ENCODE data around the gene IQCC.
"Not testable (repeated sequence)": the region's sequence is repeated elsewhere in the genome, so short reads cannot be mapped to it uniquely, and the experiment has no call there.

Gene IQCC

DNA sequence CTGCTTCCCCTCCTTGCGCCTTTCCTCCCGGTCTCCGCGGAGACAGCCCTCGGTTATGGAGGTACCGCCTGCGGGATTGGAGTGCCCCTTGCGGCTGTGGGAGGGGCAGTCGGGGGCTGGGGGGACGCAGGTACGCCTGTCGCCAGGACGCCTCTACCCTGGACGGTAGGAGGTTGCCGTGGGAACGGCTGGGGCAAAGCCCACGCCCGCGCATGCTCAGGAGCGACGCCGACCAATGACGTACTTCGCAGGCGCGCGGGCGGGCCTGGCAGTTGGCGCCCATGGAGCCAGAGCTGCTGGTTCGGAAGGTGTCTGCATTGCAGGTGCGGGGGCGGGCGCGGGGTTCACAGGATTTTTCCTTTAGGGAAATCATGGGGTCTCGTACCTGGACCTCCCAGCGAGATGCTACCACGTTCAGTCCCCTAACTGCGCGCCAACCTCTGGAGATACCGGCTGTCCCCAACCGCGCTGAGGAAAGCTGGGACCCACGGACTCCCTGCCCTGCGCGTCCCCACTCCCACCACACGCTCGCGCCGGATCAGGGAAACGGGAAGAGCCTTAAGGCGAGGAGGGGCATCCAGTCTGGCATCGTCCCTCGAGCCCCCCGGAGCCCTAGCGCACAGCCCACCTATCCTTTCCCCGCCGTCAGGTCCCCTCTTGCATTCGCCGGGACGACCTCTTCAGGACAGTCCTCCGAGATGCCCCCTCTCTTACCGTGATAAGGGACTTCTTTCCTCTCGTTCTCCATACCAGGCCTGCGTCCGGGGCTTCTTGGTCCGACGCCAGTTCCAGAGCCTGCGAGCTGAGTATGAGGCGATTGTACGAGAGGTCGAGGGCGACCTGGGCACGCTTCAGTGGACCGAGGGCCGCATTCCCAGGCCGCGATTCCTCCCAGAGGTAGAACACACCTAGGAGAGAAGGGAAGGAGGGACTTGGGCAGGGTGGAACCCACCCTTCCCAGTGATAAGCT lies at the start of gene IQCC:
Gene IQCC (plus strand): TSS at position 271 of the 970 bp plus-strand sequence. CDS start 11 bp downstream, at position 282.
- DNase-seq = peak; percentile 69 to 84 (median 82)

DNA sequence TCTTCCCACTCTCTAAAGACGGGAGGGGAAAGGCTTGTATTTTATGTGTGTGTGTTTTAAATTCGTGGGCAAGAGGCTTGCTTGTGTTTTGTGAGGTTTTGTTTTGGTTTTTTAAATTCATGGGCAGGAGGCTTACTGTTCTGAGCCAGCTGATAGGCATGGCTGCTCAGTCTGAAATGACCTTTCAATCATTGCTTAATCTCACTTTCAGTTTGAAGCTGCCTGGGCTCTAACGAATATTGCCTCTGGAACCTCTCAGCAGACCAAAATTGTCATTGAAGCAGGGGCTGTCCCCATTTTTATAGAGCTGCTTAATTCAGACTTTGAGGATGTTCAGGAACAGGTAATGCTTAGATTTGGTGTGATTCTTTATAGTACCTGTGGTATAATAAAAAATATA lies 46.3 kb upstream of the IQCC start:
- no peak for DNase-seq

DNA sequence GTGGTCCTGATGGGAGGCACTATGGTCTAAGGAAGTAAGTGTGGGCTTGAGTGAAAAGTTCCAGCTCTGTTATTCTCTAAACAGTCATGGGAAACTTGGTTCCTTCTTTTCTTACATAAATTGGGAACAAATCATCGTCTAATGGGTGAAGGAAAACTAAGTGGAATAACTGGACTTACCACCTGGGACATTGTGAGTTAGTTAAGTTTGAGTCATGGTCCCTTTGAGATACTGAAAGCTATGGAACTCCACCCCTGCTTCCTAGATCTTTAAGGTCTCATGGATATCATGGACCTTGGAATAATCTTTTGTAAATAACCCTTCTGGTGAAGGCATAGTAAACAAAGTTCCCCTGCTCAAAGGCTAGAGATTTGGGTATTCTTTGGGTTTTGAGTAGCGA lies 42.1 kb upstream of the IQCC start:
- DNase-seq = no peak

DNA sequence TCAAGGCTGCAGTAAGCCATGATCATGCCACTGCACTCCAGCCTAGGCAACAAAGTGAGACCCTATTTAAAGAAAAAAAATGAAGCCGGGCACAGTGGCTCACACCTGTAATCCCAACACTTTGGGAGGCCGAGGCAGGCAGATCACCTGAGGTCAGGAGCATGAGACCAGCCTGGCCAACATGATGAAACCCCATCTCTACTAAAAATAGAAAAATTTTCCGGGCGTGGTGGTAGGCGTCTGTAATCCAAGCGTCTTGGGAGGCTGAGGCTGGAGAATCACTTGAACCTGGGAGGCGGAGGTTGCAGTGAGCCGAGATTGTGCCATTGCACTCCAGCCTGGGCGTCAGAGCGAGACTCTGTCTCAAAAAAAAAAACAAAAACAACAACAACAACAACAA lies 39.8 kb upstream of the IQCC start:
- DNase-seq = not testable (repeated sequence)

DNA sequence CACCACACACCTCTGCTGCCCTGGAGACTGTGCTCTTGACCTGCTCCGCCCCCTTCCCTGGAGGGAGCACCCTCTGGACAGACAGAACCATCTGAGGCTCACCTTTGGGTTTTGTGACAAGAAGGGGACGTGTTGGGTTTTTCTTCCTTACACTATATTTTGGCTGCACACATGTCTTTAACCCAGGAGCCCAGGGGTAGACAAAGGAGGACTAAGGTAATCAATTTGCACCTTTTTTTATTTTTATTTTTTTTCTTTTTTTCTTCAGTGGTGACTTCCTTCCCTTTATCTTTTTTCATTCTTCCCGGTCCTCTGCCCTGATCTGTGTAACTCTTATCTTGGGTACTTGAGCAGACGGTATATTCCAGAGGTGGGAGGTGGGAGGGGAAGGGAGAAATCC lies 34.5 kb upstream of the IQCC start:
- no peak for DNase-seq

DNA sequence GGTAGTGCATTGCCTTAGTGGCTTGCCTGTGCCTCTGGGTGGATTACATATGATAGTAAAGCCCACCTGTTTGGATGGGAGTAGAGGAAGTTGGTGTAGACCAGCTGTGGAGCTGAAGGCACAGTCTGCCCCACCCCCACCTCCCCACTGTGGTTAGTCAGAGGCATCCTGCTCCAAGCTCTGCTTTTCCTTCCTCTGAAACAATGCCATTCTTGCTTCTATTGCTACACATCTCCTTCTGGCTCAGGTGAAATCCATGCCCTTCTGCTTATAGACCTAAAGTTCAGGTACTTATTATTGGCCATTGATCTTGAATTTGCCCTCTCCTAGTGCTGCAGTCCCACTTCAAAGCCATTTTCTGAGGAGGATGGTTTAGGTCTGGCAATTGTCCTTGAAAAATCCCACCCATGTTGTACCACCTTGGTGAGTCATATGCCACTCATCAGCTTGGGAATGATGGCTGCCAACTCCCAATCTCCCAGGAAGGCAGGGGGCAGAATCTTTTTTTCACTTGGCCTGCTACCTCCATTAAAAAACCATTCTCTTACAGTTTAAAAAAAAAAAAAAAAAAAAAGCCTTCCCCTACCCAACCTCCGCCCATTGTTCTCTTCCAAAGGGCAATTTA lies 32.7 kb upstream of the IQCC start:
- no peak for DNase-seq

DNA sequence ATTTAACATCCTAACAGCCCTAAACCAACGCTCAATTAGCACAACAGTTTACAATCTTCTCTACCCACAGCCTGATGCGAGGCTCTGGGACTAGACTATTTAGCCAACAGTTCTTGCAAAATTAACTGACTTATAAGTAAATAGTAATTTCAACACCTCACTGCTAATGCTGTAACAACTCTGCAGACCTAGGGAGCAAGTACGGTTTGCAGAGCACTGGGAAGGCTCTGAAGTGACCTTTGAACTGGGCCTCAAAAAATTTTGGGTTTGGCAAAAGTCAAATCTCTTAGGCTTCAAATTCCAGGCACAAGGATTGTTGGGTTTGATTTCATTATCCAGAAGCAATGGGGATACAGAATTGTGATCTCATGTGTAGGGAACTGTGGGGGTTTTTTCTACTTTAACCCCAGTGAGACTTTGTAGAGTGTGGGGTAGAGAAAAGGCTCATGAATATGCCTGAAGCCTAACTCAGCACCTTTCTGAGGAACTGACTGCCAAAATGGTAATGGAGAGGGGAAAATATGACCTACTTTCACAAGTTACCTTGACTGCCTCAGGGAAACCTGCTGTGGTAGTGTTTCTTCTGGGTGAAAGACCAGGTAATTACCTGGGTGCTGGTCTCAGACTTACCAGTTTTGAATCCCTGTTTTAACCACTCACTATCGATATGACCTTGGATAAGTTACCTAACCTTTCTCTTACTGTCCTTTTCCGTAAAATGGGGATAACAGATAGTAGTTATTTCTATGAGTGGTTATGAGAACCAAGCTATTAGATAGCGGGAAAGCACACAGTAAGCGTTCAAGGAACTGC lies 26.9 kb upstream of the IQCC start:
- DNase-seq = no peak

DNA sequence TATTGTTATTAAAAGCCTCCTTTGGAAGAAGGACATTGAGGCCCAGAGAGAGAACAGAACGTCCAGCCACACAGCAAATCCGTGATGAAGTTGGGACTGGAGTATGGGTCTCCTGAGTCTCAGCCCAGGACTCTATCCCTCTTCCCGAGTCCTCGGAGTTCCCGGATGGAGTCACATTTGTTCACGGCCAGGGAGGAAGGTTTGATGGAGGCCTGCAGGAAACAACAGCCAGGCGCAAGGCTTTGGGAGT lies 26.4 kb upstream of the IQCC start:
- DNase-seq = no peak

DNA sequence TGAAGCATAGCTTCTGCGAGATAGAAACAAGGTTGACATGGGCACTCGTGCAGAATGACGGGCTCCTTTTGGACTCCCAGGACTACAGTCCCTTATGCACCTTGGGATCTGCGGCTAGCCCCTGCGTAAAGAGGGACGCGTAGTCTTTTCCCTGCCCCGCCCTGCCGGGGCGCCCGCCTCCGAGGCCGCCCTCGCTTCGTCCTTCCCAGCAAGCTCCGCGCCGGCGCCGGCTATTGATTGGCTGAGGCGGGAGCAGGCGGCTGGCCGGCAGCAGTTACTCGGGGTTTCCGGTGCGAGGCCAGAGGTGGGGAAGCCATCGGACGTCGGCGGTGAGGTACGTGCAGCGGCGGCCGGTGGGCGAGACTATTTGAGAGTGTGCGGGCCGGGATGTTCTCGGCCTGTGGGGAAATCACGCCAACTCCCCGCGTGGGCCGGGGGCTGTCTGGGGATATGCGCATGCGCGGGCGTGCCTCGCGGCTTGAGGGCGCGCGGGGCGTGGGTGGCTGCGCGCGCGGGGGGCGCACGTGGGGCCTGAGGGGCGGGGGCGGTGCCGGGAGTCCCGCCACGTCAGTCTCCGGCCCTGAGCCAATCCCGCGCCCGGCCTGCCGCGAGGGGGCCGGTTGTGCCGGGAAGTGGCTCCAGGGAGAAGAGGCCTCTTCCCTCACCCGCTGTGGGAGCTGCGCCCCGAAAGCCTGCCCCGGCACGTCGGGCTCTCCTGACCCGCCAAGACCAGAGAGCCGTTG lies 25.9 kb upstream of the IQCC start, which contains the start of gene TXLNA:
Gene TXLNA (plus strand): TSS at position 233 of the 743 bp plus-strand sequence. CDS start 671 bp downstream, outside the sequence.
- peak; percentile 84 to 97 (median 88) for DNase-seq

DNA sequence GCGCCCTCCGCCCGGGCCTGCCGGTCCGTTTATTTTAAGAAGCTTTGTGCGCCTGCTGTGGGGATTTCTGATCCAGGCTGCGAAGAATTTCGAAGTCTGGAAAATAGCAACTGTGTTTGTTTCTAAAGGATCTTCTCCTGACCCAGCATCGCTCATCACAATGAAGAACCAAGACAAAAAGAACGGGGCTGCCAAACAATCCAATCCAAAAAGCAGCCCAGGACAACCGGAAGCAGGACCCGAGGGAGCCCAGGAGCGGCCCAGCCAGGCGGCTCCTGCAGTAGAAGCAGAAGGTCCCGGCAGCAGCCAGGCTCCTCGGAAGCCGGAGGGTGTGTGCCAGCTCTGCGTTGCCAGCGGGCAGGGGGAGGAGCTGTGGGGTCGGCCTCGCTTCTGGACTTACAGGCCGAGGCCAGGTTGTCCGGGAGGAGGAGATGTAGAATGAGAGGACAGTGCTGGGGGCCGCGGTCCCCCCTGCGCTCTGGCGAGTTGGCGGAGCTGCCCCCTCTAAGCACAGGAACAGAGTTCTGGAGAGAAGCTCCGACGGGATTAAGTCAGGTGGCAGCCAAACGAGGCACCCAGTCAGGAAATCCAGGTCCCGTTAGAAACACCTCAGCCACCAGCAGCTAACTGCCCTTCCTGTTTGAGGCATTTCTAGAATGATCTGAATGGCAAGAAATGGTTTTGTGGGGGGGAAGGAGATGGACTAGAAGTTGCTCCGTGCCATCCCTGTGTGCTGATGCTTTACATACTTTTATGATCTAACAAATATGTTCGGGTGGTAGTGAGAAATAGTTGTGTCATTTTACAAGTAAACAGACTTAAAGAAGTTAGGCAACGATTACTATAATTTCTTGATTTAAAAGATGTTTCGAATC lies 25.0 kb upstream of the IQCC start:
- DNase-seq = peak in 3 of 6 experiments; percentile 13 to 34 (median 28)

DNA sequence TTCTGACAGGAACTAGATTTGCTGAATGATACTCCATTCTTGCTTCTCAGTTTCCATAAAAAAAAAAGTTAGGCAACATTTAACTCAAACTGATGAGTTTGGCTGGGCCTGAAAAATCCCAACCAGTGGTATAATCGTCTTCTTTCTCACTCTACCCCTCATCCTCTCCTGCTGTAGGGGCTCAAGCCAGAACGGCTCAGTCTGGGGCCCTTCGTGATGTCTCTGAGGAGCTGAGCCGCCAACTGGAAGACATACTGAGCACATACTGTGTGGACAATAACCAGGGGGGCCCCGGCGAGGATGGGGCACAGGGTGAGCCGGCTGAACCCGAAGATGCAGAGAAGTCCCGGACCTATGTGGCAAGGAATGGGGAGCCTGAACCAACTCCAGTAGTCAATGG lies 24.4 kb upstream of the IQCC start:
- DNase-seq = no peak

DNA sequence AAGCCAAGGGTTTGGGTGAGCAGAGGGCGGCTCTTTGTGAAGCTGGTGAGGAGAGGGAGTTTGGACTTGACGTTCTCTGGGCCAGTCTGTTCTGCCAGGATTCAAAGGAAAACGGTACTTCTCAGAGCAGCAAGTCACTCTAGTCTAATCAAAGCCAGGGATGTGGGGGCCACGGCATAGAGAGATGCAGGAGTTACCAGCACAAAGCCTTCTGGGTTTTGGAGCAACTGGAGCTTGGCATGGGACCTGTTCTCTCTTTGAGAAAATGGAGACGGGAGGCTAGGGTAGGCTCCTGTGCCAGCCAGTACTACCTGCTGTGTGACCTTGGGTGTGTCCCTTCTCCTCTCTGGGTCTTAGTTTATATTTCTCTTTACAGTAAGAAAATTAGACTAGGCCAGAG lies 23.9 kb upstream of the IQCC start:
- no peak for DNase-seq

DNA sequence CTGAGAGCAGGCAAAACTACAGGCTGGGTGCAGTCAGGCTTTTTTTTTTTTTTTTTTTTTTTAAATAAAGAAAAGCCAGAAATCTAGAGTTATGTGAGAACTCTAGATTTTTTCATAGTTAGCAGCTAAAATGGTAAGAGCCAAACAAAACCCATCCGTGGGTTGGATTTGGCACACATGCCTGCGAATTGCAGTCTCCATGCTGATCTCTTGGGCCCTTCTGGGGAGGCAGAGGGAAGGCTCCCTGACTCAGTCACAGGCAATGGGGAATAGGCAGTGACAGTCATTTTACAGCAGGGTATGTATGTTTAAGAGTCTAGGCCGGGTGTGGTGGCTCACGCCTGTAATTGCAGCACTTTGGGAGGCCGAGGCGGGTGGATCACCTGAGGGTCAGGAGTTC lies 23.4 kb upstream of the IQCC start:
- DNase-seq = no peak

DNA sequence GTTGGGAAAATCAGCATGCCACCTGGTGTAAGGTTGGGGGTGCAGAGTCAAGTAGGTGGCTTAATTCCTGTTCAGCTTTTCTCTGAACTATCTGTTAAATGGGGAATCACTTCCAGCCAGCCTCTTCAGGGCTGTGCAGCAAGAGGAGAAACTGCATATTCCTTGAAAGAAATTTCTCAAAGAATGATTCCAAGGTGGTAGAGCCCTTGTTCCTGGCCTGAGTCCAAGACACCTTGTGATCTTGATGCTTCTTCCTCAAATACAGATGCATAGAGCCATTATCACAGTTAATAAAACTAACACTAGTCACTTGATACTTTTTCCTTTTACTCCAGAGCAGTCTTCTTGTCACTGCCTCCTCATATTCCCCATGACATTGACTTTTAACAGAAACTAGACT lies 20.8 kb upstream of the IQCC start:
- DNase-seq = no peak

DNA sequence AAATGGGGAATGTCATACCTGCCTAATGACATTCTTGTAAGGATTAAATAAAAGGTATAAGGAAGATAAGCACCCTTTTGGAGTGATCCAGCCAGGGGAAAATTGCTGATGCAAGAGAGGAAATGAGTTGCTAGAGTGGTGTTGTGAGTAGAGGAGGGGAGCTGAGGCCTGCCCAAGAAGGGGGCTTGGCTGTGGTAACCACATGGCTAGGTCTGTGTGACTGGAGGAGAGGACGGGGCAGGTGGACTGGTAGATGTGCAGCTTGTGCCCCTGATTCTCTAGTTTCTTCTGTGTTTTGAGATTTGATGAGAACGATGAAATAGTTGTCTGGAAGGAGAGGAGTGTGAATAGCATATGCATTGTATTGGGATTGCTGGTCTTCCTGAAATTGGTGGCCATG lies 19.4 kb upstream of the IQCC start:
- DNase-seq = no peak

DNA sequence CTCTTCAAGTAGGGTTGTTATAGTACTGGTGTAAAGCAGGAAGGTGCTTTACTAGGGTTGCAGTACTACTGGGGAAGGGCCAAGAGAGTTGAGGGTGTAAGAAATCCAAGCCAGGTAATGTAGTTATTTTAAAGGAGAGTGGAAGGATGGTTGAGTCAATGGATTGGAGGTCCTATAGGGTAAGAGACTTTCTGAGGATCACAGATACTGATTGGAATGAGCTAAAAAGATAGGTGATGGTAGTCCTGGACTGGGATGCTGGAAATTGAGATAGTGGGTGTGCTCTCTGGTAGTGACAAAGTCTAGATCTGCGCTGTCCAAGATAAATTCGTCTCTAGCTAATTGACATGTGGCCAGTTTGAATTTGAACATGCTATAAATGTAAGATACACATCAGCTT lies 19.0 kb upstream of the IQCC start:
- DNase-seq = no peak

DNA sequence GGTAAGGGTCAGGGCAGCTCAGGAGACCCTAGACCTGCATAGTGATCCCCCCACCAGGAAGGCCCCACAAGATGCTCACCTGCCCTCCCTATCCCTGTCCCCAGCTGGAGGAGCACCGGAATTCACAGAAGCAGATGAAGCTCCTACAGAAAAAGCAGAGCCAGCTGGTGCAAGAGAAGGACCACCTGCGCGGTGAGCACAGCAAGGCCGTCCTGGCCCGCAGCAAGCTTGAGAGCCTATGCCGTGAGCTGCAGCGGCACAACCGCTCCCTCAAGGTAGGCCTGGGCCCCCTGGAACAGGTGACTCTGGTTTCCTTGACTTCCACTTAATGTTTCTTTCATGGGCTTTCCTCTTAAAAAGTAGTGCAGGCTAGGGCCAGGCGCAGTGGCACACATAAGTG lies 17.6 kb upstream of the IQCC start:
- DNase-seq = no peak

DNA sequence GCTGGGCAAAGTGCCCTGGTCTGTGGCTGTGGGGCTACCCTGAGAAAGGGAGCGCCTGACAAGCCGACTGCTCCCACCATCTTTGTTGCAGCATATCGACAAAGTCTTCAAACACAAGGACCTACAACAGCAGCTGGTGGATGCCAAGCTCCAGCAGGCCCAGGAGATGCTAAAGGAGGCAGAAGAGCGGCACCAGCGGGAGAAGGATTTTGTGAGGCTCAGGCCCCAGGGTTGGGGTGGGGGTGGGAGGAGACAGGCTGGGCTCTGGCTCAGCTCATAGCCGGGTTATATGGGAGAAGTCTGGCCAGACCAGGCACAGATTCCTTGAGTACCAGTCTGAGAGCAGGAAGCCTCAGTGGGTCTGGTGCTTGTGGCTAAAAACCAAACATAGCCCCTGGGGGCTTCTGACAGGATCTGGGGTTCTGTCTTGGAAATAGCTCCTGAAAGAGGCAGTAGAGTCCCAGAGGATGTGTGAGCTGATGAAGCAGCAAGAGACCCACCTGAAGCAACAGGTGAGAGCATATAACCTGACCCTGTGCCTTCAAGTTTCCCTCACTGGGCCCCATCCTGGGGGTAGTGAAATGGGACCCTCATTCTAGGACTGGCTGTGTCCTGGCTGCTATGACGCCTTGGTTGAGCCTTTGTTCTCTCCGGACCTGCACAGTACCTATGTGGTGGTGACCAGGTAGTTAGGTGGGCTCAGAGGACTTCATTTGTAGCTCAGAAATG lies 13.1 kb upstream of the IQCC start:
- no peak for DNase-seq

DNA sequence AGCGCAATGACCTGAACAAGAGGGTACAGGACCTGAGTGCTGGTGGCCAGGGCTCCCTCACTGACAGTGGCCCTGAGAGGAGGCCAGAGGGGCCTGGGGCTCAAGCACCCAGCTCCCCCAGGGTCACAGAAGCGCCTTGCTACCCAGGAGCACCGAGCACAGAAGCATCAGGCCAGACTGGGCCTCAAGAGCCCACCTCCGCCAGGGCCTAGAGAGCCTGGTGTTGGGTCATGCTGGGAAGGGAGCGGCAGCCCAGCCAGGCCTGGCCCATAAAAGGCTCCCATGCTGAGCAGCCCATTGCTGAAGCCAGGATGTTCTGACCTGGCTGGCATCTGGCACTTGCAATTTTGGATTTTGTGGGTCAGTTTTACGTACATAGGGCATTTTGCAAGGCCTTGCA lies 10.5 kb upstream of the IQCC start:
- DNase-seq = no peak

DNA sequence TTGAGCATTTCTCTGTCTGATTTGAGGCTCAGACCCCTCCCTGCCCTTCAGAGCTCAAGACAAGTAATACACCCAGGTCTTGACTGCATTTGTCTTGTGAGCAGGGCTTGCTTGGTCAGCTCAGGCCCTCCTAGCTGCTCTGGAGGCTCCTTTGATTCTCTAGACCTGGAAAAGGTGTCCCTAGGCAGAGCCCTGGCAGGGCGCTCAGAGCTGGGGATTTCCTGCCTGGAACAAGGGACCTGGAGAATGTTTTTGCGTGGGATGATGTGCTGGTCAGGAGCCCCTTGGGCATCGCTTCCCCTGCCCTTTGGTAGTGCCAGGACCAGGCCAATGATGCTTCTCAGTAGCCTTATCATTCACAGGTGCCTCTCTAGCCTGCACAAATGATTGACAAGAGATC lies 9.9 kb upstream of the IQCC start:
- no peak for DNase-seq

Data from stimulated activated naive CD4-positive, alpha-beta T cell (primary cell).